Psoas muscle (tissue), 8 donors: ENCODE results near the gene SUOX. TPM values are rescaled to one million over a fixed set of nuclear protein-coding genes. Genes with fewer than 3 reads are reported as not detected.
A peak's percentile ranks its signal among the peaks of the same experiment; 100 is the strongest.

Experiments
- ATAC-seq, 4 donors: fragments of 200-7000 bp; cut with Tn5 transposase; one replicate each; pipeline ENCODE4 v1.9.1; 2020; ENCODE audit warnings: moderate library complexity in 3 of 4, mild to moderate bottlenecking in 2 of 4
- DNase-seq, 2 donors: peaks; one replicate each; pipeline ENCODE4 v3.0.0-alpha.2; 2020
- H3K27ac ChIP-seq: fragments of 200-600 bp; one replicate; pipeline ENCODE4 v1.8.0; 2022
- H3K27me3 ChIP-seq, 3 donors: fragments of 200-600 bp in 1 of 3; one replicate each; pipeline versions ENCODE4 v1.6.1 to v1.8.0; 2013 to 2022; ENCODE audit warnings: low read length in 2 of 3, mild to moderate bottlenecking in 2 of 3, moderate library complexity in 1 of 3; ENCODE audit not compliant: insufficient read depth in 3 of 3
- H3K36me3 ChIP-seq, 2 donors: fragments of 200-600 bp in 1 of 2; one replicate each; pipeline versions ENCODE4 v1.6.1 to v1.8.0; 2013 to 2022; ENCODE audit warnings: low read depth in 1 of 2, mild to moderate bottlenecking in 1 of 2, moderate library complexity in 1 of 2; ENCODE audit not compliant: insufficient read depth in 1 of 2
- H3K4me1 ChIP-seq: fragments of 200-600 bp; one replicate; pipeline ENCODE4 v1.8.0; 2022
- H3K4me3 ChIP-seq: fragments of 200-600 bp; one replicate; pipeline ENCODE4 v1.8.0; 2022; ENCODE audit warnings: mild to moderate bottlenecking
- H3K9me3 ChIP-seq: fragments of 200-600 bp; one replicate; pipeline ENCODE4 v1.8.0; 2022
- CTCF ChIP-seq: fragments of 200-600 bp; IDR thresholded peaks from one replicate; pipeline ENCODE4 v1.8.0; 2022; ENCODE audit warnings: antibody characterized with exemption
- WGBS, 3 donors: extraction: QIAGEN DNeasy Blood & Tissue Kit; methylation state at CpG; one replicate each; pipeline versions ENCODE4 v1.1.6 to v1.1.7; 2013; 5-methylcytosine and 5-hydroxymethylcytosine counted together
- intact Hi-C, 2 donors: fragments of 100-400 bp; cut with DNase I; formaldehyde crosslinking; loops; one replicate each; pipeline versions ENCODE4 v1.11.0 to v1.14.2; 2022
- polyA plus RNA-seq, 3 donors: library from polyadenylated mRNA; stranded (reverse); fragments of 200-250 nt; gene quantifications; one replicate each; pipeline ENCODE4 v1.2.3, GENCODE V29; 2013
- total RNA-seq, 4 donors: library from RNA; stranded (reverse); fragmentation: NEBNext Ultra II Directional in 2 of 4; extraction: Animal tissue kit (Norgen Biotek cat#: 25700) in 2 of 4; gene quantifications; one replicate each; pipeline versions ENCODE4 v1.2.1 to v1.2.4, GENCODE V29; 2021 to 2023
- donor health status: healthy with polysubstance abuse.
- donor health status: DM: no; HTN: no; CAD: no; lungs with moderate emphysema.
- donor health status: Bipolar disorder and iron deficiency.
- donor health status: healthy.
- donor health status: DM: yes; HTN: yes; CAD: no.
- donor health status: DM: no; HTN: no; CAD: no.
- donor health status: DM: no; HTN: no; CAD: no.
- donor health status: DM: yes; HTN: yes; CAD: no.

The SUOX gene
- total and polyA plus RNA-seq, 7 donors = 12.1 to 25.5 (median 15.5) TPM

DNA sequence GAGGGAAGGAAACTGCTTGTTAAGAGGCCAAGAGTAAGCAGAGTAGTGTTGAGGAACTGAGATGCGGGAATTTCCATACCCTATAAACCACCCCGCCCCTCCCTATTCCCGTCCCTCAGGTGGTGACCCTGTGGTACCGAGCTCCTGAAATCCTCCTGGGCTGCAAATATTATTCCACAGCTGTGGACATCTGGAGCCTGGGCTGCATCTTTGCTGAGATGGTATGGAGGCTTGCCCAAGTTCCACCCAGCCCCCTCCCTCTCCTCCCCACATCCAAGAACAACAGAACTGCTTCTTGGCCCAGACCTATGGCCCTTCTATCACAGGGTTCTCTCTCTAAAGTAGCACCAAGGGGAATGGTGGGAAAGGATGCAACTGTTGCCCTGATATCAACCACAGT, 27.7 kb upstream of the SUOX start:
- Histone ChIP-seq H3K27ac (no peak overlapping the region), H3K9me3 (no peaks in the 10 kb centered on the region), H3K36me3 (peaks cover 0 to 7% of the 10 kb centered on the region in 2 donors), H3K4me1 (peaks cover 14% of the 10 kb centered on the region), H3K27me3 (no peaks in the 10 kb centered on the region), H3K4me3 (no peak overlapping the region)
- intact Hi-C loops = loop anchor here (5.0 kb wide), 1 partner anchor 37 kb away; the partner anchor contains the start of gene DGKA (in 2 of the 2)
- 78 to 85% (median 79%) methylated on average over 4 of the region's 4 CpGs for WGBS, 3 donors
- DNase-seq = no peak
- ATAC-seq = no peak
- no peak for TF ChIP-seq CTCF

DNA sequence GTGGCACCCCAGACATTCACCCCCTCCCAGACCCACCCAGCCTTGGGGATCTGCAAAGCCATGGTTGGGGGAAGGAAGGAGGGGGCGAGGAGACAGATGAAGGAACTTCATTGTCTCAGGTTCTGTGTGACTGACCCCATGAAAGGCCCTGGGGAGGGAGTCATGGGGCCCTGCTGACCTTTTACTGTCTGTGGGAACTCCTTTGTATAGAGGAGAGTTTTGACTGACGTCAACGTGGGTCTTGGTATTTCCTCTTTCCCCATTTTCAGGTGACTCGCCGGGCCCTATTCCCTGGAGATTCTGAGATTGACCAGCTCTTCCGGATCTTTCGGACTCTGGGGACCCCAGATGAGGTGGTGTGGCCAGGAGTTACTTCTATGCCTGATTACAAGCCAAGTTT, 26.3 kb upstream of the SUOX start:
- no peaks in the 10 kb centered on the region for H3K27me3 ChIP-seq
- no peak for DNase-seq
- no peaks in the 10 kb centered on the region for H3K9me3 ChIP-seq
- H3K4me1 ChIP-seq = peaks cover 23% of the 10 kb centered on the region
- 73 to 88% (median 83%) methylated on average over 7 of the region's 7 CpGs for WGBS, 3 donors
- intact Hi-C loops = no loop called here
- no peak for TF ChIP-seq CTCF
- peaks cover 0 to 7% of the 10 kb centered on the region in 2 donors for H3K36me3 ChIP-seq
- no peak for ATAC-seq
- no peak overlapping the region for H3K27ac ChIP-seq
- H3K4me3 ChIP-seq = no peak overlapping the region

DNA sequence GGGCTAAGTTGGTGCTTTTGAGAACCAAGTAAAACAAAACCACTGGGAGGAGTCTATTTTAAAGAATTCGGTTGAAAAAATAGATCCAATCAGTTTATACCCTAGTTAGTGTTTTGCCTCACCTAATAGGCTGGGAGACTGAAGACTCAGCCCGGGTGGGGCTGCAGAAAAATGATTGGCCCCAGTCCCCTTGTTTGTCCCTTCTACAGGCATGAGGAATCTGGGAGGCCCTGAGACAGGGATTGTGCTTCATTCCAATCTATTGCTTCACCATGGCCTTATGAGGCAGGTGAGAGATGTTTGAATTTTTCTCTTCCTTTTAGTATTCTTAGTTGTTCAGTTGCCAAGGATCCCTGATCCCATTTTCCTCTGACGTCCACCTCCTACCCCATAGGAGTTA, 25.0 kb upstream of the SUOX start:
- DNase-seq (no peak), ATAC-seq (no peak)
- Histone ChIP-seq H3K4me3 (peak overlapping the region; percentile 77), H3K4me1 (peaks cover 32% of the 10 kb centered on the region), H3K9me3 (no peaks in the 10 kb centered on the region), H3K36me3 (peaks cover 0 to 7% of the 10 kb centered on the region in 2 donors), H3K27ac (peak overlapping the region; percentile 95), H3K27me3 (no peaks in the 10 kb centered on the region)
- intact Hi-C loops = no loop called here
- 50 to 61% (median 54%) methylated on average over 3 of the region's 3 CpGs for WGBS, 3 donors
- TF ChIP-seq CTCF = no peak

DNA sequence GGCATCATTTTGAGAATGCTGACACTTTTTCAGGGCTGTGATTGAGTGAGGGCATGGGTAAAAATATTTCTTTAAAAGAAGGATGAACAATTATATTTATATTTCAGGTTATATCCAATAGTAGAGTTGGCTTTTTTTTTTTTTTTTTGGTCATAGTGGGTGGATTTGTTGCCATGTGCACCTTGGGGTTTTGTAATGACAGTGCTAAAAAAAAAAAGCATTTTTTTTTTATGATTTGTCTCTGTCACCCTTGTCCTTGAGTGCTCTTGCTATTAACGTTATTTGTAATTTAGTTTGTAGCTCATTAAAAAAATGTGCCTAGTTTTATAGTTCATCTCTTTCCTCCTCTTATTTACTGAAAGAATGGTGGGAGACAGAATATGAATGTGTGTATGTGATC, 24.6 kb upstream of the SUOX start:
- WGBS, 3 donors = 34 to 52% (median 41%) methylated on average over 1 of the region's 1 CpG
- no peak for ATAC-seq
- Histone ChIP-seq H3K4me1 (peaks cover 28% of the 10 kb centered on the region), H3K9me3 (no peaks in the 10 kb centered on the region), H3K27ac (peak overlapping the region; percentile 95), H3K36me3 (peaks cover 0 to 7% of the 10 kb centered on the region in 2 donors), H3K27me3 (no peaks in the 10 kb centered on the region), H3K4me3 (peak overlapping the region; percentile 77)
- DNase-seq = no peak
- no peak for TF ChIP-seq CTCF
- intact Hi-C loops = no loop called here

GRCh38 chr12:55972911-55973598, 24.0 kb upstream of the SUOX start:
- Histone ChIP-seq H3K36me3 (peaks cover 0 to 7% of the 10 kb centered on the region in 2 donors), H3K9me3 (no peaks in the 10 kb centered on the region), H3K4me3 (peak overlapping the region; percentile 77), H3K27ac (peak overlapping the region; percentile 95), H3K27me3 (no peaks in the 10 kb centered on the region), H3K4me1 (peaks cover 27% of the 10 kb centered on the region)
- intact Hi-C loops = no loop called here
- WGBS, 3 donors = 0 to 1% (median 1%) methylated on average over 18 of the region's 18 CpGs
- ATAC-seq (no peak), DNase-seq (no peak)
- TF ChIP-seq CTCF = no peak
